HG03135 (cell line): ENCODE measurements around the gene TMIE.

Experiments
- ATAC-seq: cut with Tn5 transposase; IDR thresholded peaks from one replicate; pipeline ENCODE4 v1.9.1; 2021; ENCODE audit warnings: mild to moderate bottlenecking, moderate library complexity; ENCODE audit not compliant: unreplicated experiment

The TMIE gene, protein sequence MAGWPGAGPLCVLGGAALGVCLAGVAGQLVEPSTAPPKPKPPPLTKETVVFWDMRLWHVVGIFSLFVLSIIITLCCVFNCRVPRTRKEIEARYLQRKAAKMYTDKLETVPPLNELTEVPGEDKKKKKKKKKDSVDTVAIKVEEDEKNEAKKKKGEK

DNA sequence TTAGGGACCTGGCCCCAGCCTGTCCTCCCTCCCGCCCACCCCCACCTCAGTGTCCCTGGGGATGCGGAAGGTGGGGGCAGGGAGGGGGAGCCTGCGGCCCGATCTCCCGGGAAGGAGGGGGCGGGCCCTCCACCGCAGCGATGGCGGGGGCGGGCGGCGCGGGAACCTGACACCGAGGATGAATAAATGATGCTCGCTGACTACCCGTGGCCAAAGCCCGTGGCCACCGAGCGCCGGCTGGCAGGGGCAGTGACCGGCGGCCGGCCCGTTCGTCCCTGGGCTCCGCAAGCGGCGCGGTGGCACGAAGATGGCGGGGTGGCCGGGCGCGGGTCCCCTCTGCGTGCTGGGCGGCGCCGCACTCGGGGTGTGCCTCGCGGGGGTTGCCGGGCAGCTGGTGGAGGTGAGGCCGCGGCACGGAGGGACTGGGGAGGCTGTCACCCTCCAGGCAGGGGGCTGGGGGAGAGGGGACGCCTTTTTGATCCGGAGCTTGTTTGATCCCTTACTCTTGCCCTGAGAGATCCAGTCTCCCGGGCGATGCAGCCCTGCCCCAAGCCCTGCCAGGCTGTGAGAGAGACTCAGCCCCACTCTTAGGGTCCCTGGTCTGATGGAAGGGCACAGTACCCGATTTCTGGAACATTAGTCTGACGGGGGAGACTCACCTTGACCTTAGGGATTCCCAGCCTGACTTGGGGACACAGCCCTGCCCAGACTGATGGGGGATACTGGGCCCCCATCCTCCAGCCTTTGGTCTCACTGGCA is at the start of gene TMIE:
Gene TMIE (plus strand): TSS at position 212 of the 759 bp plus-strand sequence. CDS start 96 bp downstream, at position 308.
- ATAC-seq: no peak

DNA sequence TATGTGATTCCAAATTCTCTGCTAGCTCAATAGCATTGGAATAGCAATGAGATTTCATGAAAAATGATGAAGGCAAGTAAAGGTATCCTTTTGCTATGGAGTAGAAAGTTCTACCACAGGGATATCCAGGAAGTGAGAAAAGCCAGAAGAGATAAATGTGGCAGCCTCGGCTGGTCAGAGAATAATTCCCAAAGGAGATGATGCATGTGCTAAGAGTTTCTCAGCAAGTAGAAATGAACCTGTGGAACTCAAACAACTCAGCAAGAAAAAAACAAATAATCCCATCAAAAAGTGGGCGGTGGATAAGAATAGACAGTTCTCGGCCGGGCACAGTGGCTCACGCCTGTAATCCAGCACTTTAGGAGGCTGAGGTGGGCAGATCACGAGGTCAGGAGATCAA is 45.9 kb upstream of the TMIE start:
- no peak for ATAC-seq

DNA sequence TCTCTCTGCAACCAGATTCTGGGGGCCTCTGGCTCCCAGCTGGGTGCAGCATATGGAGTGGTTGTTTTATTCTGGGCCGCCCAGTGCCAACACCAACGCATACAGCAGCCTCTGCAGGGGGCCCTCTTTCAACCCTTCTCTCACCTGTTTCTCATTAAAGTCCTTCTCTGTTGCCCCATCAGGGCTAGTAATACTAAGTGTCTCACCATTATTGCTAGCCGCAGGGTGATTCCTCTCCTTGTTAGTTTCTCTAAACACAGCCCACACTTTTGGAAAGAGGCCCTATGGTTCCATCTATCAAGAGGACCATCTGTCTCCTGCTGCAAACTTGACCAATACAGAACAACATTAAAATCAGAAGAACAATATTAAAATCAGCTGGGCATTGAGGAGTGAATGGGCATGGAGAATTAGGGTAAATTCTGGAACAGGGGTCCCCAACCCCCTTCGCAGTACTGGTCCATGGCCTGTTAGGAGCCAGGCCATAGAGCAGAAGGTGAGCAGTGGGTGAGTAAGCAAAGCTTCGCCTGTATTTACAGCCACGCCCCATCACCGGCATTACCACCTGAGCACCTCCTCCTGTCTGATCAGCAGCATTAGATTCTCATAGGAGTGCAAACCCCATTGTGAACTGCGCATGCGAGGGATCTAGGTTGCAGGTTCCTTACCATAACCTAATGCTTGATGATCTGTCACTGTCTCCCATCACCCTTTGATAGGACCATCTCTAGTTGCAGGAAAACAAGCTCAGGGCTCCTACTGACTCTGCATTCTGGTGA is 44.2 kb upstream of the TMIE start:
- ATAC-seq: no peak

DNA sequence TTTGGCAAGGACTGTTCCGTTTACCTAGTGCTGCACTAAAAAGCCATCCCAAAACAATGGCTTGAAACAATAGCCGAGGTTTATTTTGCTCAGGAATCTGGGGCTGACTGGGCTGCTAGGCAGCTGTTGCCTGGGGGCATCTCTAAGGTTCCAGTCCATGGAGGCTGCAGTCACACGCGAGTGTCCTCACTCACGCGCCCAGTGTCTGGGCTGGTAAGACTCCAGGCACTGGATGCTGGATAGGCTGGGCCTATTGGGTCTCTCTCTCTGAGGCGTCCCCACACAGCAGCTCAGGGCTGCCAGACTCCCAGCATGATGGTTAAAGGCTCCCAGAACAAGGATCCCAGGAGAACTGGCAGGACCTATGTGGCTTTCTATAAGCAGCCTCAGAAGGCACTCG is 41.9 kb upstream of the TMIE start:
- no peak for ATAC-seq

DNA sequence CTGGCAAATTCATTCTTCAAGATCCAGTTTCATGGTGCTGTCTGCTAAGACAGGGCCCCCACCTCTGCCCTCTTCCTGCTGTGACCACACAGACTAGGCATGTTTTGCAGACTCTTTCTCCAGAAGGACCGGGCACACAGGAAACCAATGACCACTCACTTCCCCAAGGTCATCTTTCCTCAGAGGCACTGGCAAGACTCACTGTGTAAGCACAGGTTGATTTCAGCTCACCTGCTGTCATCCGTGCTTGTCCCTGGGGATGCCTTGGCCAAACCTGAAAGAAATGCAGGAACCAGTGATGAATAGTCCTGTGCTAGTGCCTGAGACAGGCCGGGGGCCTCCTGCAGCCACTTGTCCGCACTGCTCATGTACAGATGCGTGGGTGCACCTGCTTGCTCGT is 41.2 kb upstream of the TMIE start:
- ATAC-seq: no peak

DNA sequence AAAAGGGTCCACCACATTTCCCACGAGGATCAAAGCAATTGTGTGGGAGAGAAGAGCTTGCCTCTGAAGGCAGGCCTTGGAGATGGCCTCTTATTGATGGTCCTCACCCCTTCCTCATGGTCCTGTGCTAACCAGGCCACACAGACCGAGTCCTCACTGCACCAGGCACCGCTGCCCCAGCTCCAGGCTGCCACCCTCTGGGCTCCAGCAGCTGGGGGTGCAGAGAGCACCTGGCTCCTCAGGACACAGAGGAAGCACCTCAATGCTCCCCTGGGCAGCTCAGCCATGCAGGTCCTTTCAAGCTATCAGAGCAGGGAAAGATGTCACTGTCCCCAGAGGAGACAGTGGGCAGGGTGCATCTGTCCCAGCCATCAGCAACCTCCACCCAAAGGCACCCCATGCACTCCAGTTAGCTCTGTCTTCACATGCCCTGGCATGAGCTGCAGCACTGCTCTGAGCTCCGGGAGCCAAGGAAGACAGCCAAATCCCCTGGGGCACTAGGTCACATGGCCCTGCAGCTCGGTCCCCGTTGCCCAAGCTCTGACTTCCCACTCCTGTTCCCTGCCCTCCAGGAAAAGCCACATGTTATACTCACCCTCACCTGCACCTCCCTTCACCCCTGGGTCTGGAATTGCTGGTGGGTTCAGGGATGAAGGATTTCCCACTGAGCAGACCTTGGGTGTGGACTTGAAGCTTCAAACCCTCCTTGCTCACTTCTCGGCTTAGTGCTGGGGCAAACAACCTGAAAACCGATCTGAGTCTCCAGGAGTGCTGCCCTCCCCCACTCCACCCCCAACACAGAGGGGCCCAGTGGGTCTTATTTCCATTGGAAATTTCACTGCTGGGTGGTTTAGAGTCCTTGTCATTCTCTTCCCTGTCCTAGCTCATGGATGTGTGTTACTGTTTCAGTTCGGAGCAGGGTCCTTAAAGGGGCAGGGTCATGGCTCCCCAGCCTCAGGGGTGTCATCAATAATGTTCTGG is 40.4 kb upstream of the TMIE start:
- ATAC-seq: no peak

DNA sequence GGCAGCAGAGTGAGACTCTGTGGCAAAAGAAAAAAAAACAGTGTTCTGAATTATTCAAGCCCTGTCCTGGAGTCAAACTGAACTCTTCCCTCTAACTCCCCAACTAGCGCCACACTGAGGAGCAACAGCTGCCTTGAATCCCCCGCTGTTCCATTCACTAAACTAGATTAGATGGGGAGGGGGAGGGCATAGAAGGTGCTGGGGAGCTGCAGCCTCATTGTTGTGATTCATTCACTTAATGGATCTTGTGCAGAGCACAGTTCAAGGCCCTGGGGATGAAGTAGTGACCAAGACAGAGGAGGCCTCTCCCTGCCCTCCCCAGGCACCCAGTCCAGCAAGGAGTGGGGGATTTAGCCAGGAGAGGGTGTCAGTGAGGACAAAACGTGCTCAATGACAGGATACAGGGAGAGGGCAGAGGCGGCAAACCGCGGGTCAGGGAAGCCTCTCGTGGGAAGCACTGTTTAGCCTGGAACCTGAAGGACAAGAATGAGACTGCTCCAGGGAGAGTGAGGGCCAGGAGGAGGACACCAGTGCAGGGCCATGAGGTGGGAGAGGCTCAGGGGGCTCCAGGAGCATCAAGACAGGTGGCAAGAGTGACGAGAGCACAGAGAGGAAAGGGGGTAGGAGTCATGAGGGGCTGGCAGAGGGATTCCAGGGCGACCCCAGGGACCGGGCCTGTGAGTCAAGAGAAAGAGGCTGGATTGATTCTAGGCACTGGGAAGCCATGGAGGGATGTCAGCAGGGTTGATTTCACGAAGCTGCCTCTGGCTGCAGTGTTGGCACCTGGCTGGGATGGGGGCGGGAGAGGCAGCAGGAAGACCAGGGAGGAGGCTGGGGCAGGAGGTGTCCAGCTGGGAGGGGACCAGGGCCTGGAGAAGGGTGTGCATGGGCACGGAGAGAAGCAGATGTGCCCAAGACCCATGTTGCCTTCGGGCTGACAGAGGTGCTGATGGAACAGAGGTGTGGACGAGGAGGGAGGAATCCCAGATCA is 39.1 kb upstream of the TMIE start:
- no peak for ATAC-seq

DNA sequence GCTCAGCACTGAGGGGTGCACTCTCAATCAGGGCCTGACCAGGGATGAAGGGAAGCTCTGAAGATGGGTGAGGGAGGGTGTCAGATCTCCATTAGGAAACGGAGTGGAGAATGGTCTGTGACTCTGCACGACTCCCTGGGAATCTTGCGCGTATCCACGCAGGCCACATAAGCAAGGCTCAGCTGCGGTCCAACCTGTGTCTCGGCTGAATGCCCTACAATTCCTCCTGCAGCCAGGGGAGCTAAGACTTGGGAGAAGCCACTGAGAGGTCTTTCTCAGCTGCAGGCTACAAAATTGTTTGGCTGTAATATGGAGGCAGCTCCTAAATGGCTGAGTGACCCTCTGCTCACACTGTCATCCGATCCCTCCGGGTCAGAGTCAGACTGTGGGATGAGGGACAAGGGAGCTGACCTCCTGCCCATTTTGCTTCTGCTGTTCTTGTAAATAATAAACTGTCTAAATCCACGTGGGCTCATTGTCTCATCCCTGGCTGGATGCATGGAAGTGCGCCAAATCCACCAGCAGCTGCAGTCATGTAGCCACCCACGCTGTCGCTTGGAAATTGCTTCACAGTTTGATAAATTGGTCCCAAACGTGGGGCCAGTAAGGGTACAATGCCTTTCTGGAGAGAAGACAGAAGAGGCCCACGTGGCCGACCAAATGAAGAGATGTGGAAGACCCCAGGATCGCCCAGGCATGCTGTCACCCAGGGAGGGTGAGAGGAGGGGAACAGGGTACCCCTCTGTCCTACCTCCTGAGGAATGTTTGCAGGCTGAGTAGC is 38.2 kb upstream of the TMIE start:
- ATAC-seq: no peak

DNA sequence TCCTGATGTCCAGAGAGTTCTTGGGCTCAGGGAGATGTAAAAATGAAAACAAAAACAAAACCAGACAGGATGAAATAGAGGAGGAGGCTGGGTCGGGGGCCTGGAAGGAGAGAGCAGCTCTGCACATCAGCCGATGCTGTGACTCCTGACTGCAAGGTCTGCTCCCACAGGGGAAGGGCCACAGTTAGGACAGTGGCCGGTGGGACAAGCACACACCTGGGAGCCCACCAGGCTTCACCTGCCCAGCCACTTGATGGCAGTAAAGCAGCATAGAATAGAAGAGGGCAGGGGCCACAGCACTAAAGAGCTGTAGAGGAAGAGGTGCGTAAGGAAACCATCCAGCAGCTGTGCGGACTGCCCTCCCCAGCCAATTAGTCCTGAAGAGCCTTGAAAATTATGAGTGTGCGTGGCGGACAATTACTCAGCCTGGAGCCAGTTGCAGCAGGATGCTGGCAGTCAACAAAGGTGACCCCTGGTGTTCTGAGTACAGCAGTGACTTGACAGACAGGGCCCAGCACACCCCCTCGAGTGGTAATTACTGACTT is 37.5 kb upstream of the TMIE start:
- no peak for ATAC-seq

DNA sequence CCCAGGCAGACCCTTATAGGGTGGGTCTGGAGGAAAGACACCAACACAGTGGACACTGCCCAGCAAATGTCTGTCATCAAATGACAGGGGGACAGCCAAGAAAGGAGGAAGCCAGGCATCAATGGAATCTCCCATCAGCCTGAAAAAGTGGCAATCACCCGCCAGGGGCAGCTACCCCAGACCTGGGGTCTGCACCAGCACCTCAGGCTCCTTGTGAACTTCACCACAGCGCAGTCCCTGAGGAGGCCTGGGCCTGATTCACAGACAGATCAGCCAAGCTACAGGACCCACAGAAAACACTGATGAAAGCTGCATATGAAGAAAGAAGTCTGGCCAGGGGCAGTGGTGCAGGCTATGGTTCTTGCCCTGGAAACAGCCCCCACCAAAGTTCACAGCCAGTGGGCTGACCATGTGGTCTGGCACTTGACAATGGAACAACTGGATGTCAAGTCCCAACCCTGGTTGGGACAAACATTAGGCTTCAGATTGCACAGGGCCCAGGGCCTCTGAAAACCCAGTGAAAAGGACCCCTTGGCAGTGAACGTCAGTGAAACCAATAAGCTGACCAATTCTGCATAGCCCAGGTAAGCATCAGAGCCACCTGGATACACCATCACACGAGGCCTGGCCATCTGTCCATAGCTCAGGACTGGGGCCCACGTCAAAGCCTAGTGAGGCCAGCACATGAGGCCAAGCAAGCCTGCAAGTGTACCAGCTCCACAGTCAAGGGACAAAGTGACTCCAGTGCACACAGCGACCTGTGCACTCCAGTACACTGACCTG is 36.8 kb upstream of the TMIE start:
- ATAC-seq: no peak

DNA sequence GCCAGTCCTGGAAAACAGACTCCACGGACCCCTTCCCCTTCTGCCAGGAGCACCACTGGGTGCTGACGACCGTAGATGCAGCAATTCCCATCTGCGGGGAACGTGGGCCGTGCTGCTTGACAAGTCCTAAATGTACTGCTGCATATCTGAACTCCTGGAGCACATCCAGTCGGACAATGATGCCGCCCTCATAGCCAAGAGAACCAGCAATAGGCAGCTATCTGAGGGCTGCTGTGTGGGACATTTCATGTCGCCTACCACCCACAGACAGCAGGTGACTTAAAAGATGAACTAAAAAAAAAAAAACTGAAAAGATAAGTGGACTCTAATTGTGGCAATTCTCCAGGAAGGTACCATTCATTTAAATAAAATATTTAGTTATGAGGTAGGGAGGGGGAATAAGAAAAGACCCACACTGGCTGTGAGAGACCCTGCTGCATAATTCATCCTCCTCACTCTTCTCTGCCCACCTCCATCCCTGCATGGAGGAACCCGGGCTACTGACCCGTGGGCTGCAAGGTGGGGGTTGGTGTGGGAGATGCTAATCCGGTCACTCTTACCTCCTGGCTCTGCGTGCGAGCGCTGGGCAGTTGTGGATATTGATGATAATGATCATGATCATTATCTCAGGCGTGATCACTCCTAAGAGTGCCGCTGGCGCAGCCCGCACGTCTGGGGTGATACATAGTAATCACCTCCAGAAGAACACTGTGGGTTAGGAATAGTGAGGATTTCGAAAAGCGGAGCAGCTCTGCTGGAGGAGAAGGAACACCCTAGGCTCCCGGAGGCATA is 36.0 kb upstream of the TMIE start:
- ATAC-seq: no peak

DNA sequence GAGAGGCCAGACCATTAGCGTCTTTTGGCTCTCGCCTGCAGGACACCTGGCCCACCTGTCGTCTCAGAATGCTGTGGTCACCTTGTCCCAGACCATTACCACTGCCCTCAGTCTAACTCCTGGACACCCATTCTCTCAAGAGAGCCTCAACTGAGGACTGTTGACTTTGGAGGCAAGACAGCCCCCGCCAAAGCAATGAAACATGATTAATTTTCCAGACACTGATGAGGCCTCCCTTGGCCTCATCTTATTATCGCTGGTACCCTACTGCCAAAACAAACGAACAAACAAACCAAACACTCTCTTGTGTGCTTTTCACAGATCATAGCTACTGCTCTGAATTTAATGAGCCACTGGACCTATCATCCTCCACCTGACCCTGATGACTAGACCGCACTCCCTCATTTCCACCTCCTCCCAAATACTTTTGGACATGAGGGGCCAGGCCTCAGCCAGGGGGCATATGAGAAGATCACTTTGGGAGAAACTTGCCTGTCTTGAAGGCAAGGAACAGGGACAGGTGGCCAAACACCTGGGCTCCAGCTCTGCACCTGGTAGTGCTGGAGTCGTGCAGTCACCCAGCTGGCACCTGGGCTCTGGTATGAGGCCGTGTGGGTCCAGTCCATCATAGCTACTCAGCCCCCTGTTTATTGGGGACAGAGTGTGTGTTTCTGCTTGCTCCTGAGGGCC is 35.3 kb upstream of the TMIE start:
- no peak for ATAC-seq

DNA sequence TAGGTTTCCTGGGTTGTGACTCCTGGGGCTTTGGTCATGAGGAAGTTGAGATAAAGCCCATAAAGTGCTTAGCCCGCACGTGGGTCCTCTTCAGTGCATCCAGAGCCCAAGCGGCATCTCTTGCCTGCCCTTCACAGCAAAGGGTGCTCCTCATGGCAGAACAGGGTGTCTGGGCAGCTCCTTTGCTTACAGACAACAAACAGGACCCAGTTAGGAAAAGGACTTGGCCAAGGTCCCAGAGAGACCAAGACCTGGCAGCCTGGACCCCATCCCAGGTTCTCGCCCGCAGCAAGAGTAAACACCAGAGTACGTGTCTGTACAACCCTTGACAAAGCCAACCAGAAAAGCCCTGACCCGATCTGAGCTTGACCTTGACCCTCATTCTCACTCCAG is 34.7 kb upstream of the TMIE start:
- ATAC-seq: no peak

DNA sequence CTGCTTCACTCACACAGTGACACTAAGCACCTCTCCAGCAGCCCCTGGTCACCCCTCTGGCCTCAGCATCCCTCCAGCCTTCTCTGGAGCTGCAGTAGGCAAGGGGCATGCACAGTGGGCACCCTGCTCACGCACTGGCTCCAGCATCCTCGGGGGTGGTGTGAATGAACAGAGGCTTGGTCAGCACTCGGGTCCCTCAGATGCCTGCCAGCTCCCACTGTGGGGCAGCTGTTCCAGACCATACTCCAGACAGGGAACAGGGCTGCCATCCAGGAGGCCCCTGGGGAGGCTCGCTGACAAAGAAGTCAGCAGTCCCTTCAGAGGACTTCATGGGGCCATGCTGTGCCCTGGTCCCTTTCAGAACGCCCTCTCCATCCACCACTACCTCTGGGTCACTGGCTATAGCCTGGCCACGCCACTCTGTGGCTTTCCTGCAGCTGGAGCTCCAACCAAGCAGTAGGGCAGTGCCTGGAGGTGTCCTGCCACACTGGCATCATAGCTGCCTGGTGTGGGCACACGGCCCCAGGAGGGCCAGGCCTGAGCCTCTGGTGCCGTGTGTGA is 34.1 kb upstream of the TMIE start:
- ATAC-seq: no peak

DNA sequence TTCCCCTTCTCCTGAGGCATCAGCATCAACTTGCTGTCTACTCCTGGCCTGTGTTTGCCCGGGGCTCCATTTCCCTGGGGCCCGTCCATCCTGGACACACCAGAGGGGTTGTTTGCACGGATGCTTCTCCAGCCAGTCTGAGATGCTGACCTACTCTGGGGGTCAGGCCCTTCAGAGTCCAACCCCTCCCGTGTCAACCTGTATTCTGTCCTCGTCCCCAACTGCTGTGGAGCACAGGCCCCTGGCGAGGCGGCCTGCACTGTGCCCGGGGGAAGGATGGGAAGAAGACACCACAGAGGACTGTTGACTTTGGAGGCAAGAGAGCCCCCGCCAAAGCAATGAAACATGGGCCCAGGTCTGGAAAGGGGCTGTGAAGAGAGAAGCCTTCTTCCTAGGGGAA is 33.5 kb upstream of the TMIE start:
- ATAC-seq: no peak

DNA sequence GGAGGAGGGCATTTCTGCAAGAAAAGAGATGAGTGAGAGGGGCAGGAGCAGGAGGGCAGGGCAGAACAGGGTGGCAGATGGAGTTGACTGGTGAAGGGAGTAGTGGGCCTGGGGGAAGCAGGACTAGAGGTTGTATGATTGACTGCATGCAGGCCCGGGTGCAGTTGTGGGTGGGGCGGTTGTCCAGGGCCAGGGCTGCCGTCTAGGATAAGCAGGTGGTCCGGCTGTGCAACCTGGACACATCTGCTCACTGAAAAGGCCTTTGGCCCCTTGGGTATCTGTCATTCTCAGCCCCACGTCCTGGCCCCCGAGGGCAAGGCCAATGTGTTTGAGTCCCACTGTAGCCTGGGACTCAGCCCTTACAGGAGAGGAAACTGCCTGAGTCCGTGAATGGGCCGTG is 33.1 kb upstream of the TMIE start:
- no peak for ATAC-seq
